ENCODE results near the gene TMEM266. TPM values are rescaled to one million over a fixed set of nuclear protein-coding genes. Genes with fewer than 3 reads are reported as not detected.
A peak's percentile ranks its signal among the peaks of the same experiment; 100 is the strongest.

Gene TMEM266
- total RNA-seq, 1 donor from 2014 or later = 0.21 TPM

GRCh38 chr15:76196269-76197231, 136.8 kb downstream of the TMEM266 start:
- no peak overlapping the region for H3K4me3 ChIP-seq (ENCODE audit: low read depth, low read length)
- H3K27me3 ChIP-seq (ENCODE audit: control insufficient read depth, insufficient read depth, low read length) = peaks cover 9% of the 10 kb centered on the region
- DNase-seq (ENCODE audit: low read depth) = peak; percentile 67
- H3K36me3 ChIP-seq (ENCODE audit: control insufficient read depth, insufficient read depth, low read length) = no peaks in the 10 kb centered on the region
- TF ChIP-seq, protein P1, sequence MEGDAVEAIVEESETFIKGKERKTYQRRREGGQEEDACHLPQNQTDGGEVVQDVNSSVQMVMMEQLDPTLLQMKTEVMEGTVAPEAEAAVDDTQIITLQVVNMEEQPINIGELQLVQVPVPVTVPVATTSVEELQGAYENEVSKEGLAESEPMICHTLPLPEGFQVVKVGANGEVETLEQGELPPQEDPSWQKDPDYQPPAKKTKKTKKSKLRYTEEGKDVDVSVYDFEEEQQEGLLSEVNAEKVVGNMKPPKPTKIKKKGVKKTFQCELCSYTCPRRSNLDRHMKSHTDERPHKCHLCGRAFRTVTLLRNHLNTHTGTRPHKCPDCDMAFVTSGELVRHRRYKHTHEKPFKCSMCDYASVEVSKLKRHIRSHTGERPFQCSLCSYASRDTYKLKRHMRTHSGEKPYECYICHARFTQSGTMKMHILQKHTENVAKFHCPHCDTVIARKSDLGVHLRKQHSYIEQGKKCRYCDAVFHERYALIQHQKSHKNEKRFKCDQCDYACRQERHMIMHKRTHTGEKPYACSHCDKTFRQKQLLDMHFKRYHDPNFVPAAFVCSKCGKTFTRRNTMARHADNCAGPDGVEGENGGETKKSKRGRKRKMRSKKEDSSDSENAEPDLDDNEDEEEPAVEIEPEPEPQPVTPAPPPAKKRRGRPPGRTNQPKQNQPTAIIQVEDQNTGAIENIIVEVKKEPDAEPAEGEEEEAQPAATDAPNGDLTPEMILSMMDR (IDR thresholded peaks at IDR 0.05; ENCODE audit: insufficient read depth, low read length, poor library complexity, severe bottlenecking) = no peak

GRCh38 chr15:76197703-76198455, 138.1 kb downstream of the TMEM266 start:
- TF ChIP-seq, protein P1 (IDR thresholded peaks at IDR 0.05; ENCODE audit: insufficient read depth, low read length, poor library complexity, severe bottlenecking) = no peak
- peak; percentile 60 for DNase-seq (ENCODE audit: low read depth)
- Histone ChIP-seq H3K4me3 (ENCODE audit: low read depth, low read length) (no peak overlapping the region), H3K27me3 (ENCODE audit: control insufficient read depth, insufficient read depth, low read length) (no peaks in the 10 kb centered on the region), H3K36me3 (ENCODE audit: control insufficient read depth, insufficient read depth, low read length) (no peaks in the 10 kb centered on the region)

GRCh38 chr15:76198456-76199105, 138.8 kb downstream of the TMEM266 start:
- H3K4me3 ChIP-seq (ENCODE audit: low read depth, low read length) = no peak overlapping the region
- TF ChIP-seq, protein P1 (IDR thresholded peaks at IDR 0.05; ENCODE audit: insufficient read depth, low read length, poor library complexity, severe bottlenecking) = no peak
- H3K36me3 ChIP-seq (ENCODE audit: control insufficient read depth, insufficient read depth, low read length) = no peaks in the 10 kb centered on the region
- DNase-seq (ENCODE audit: low read depth) = no peak
- H3K27me3 ChIP-seq (ENCODE audit: control insufficient read depth, insufficient read depth, low read length) = no peaks in the 10 kb centered on the region

DNA sequence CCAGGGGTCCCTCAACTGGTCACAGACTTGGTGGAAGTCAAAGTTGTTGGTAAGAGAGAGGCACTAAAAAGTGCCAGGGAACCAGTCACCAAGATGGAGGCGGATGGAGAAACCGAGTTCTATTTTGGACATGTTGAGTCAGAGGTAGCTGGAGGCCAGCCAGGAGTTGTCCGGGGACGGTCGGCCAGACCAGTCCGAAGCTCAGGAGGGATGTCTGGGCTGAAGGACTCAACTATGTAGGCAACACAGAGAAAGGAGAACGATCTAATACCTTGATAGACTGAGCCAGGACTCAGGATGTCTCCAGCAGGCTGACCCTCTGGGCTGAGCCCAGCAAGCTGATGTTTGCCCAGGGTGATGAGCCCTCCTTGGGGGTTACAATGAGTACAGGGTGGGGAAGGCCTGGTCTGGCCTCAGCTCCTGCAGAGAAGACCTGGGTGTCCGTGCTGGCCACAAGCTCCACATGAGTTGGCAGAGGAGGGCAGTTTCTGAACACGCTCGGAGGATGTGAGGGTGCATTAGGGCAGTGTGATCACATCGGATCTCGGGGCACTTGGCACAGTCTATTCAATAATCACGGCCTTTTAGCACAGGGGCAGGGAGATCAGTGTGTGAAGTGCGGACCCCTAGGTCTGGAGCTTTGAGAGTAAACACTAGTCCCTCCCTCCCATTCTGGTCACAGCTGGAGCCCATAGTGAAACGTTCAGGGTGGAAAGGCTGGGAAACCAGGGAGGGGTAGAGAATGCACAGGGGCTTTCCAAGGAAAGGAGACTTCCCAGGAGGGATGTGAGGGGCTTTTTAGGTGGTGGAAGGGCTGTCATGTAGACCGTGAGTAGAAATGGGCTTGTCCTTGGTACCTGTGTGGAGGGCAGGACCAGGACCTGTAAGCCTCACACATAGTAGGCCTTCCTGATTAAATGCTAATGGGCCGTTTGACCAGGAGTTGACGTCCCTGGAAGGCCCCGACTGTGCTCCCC, 139.6 kb downstream of the TMEM266 start:
- no peaks in the 10 kb centered on the region for H3K36me3 ChIP-seq (ENCODE audit: control insufficient read depth, insufficient read depth, low read length)
- no peak overlapping the region for H3K4me3 ChIP-seq (ENCODE audit: low read depth, low read length)
- H3K27me3 ChIP-seq (ENCODE audit: control insufficient read depth, insufficient read depth, low read length) = no peaks in the 10 kb centered on the region
- TF ChIP-seq, protein P1 (IDR thresholded peaks at IDR 0.05; ENCODE audit: insufficient read depth, low read length, poor library complexity, severe bottlenecking) = no peak
- no peak for DNase-seq (ENCODE audit: low read depth)

- no peak for DNase-seq (ENCODE audit: low read depth)
- Histone ChIP-seq H3K36me3 (ENCODE audit: control insufficient read depth, insufficient read depth, low read length) (no peaks in the 10 kb centered on the region), H3K27me3 (ENCODE audit: control insufficient read depth, insufficient read depth, low read length) (no peaks in the 10 kb centered on the region), H3K4me3 (ENCODE audit: low read depth, low read length) (no peak overlapping the region)
- TF ChIP-seq, protein P1 (IDR thresholded peaks at IDR 0.05; ENCODE audit: insufficient read depth, low read length, poor library complexity, severe bottlenecking) = no peak
Measured at GRCh38 chr15:76200083-76200465, 140.3 kb downstream of the TMEM266 start.
